ENCODE results near the gene KRTAP19-3.

- TF ChIP-seq, protein P1, sequence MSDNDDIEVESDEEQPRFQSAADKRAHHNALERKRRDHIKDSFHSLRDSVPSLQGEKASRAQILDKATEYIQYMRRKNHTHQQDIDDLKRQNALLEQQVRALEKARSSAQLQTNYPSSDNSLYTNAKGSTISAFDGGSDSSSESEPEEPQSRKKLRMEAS (IDR thresholded peaks at IDR 0.05; ENCODE audit: low read depth, low read length), result no peak
- TF ChIP-seq POLR2A (IDR thresholded peaks at IDR 0.05; ENCODE audit: extremely low read depth, insufficient read length) (no peak), CTCF (IDR thresholded peaks at IDR 0.05; ENCODE audit: low read depth, low read length) (no peak), MYC (IDR thresholded peaks at IDR 0.05; ENCODE audit: low read depth, low read length) (no peak)
Observed at GRCh38 chr21:30486180-30486579, 5.6 kb downstream of the KRTAP19-3 start.

All from NB4 (cell line).